ENCODE measurements around the gene ALAS1.
"Not testable (repeated sequence)": the region's sequence is repeated elsewhere in the genome, so short reads cannot be mapped to it uniquely, and the experiment has no call there.

GRCh38 chr3:52151991-52152390, 46.0 kb upstream of the ALAS1 start:
- TF ChIP-seq CTCF (optimal IDR thresholded peaks at IDR 0.05 in 1 of 3, IDR thresholded peaks at IDR 0.05 in 1 of 3, conservative IDR thresholded peaks at IDR 0.05 in 1 of 3; ENCODE audit: extremely low read depth in 1 of 3, insufficient read depth in 2 of 3, low read length in 3 of 3); EZH2 (IDR thresholded peaks at IDR 0.05; ENCODE audit: low read length): not testable (repeated sequence)
